GM23338 (cell line): ENCODE results near the gene WDR1.

Experiments used
- CTCF ChIP-seq, 2 experiments: fragments of 200-600 bp in 1 of 2; sonication (generic) in 1 of 2; conservative IDR thresholded peaks; 2 replicates each; pipeline versions ENCODE4 v1.5.1 to v1.6.1; 2016 to 2017; ENCODE audit warnings: antibody characterized with exemption in 2 of 2, low read depth in 2 of 2, mild to moderate bottlenecking in 2 of 2, moderate library complexity in 1 of 2
- EZH2 ChIP-seq: fragments of 200-600 bp; sonication (generic); IDR thresholded peaks from one replicate; pipeline ENCODE4 v1.8.0; 2017; ENCODE audit warnings: antibody characterized with exemption, mild to moderate bottlenecking, low read depth; ENCODE audit not compliant: unreplicated experiment

- no peak for TF ChIP-seq CTCF (conservative IDR thresholded peaks at IDR 0.05; ENCODE audit: low read depth in 2 of 2)
- TF ChIP-seq EZH2, result no peak
These were observed 87.7 kb downstream of the WDR1 start for GRCh38 chr4:10028910-10029309.
